SU-DHL-6 (cell line): ENCODE measurements around the gene ATG16L1.

ENCODE experiments used
- H2AFZ ChIP-seq: fragments of 200-600 bp; sonication (generic); 2 replicates; pipeline ENCODE4 v1.6.1; 2014; ENCODE audit warnings: low read depth, mild to moderate bottlenecking, moderate library complexity, mixed read lengths, antibody characterized with exemption, low read length; ENCODE audit not compliant: severe bottlenecking
- H3F3A ChIP-seq: fragments of 200-600 bp; shearing (Covaris generic); 2 replicates; pipeline ENCODE4 v1.6.0; 2016; ENCODE audit warnings: antibody characterized with exemption, mild to moderate bottlenecking; ENCODE audit not compliant: insufficient read depth
- H3K27ac ChIP-seq: fragments of 200-600 bp; sonication (generic); 2 replicates; pipeline ENCODE4 v1.5.1; 2016; ENCODE audit warnings: low read depth, mild to moderate bottlenecking, low read length, moderate library complexity, mixed read lengths
- H3K27me3 ChIP-seq: fragments of 200-600 bp; sonication (generic), shearing (Covaris generic); 2 replicates; pipeline ENCODE4 v1.6.0; 2014; ENCODE audit warnings: mild to moderate bottlenecking, low read length
- H3K36me3 ChIP-seq: fragments of 200-600 bp; sonication (generic); 2 replicates; pipeline ENCODE4 v1.6.1; 2014; ENCODE audit warnings: mild to moderate bottlenecking, low read length, mixed read lengths
- H3K4me2 ChIP-seq: fragments of 300-600, 200-600 bp; shearing (Covaris generic), sonication (generic); 2 replicates; pipeline ENCODE4 v1.6.0; 2014; ENCODE audit warnings: low read length, low read depth, mild to moderate bottlenecking; ENCODE audit not compliant: poor library complexity, severe bottlenecking
- H3K4me3 ChIP-seq: fragments of 200-600 bp; sonication (generic); 2 replicates; pipeline ENCODE4 v1.5.1; 2014; ENCODE audit warnings: antibody characterized with exemption, low read length, mild to moderate bottlenecking, mixed read lengths; ENCODE audit not compliant: insufficient read depth, poor library complexity, severe bottlenecking
- H3K79me2 ChIP-seq: fragments of 200-600 bp; sonication (generic); 2 replicates; pipeline ENCODE4 v1.6.1; 2014; ENCODE audit warnings: mild to moderate bottlenecking, low read length, moderate library complexity; ENCODE audit not compliant: insufficient read depth
- H3K9ac ChIP-seq: fragments of 200-600 bp; sonication (generic); 2 replicates; pipeline ENCODE4 v1.7.0; 2014; ENCODE audit warnings: mild to moderate bottlenecking, low read length
- H3K9me2 ChIP-seq: fragments of 200-600 bp; sonication (generic); replicated peaks from 2 replicates; pipeline ENCODE4 v1.6.1; 2014; ENCODE audit warnings: low read length; ENCODE audit not compliant: insufficient read depth
- H3K9me3 ChIP-seq: fragments of 200-600 bp; sonication (generic); 2 replicates; pipeline ENCODE4 v1.6.1; 2014; ENCODE audit warnings: low read length, mixed read lengths; ENCODE audit not compliant: insufficient read depth
- H4K20me1 ChIP-seq: fragments of 200-600 bp; sonication (generic); 2 replicates; pipeline ENCODE4 v1.6.1; 2014; ENCODE audit warnings: low read depth, mild to moderate bottlenecking, antibody characterized with exemption, low read length, moderate library complexity, mixed read lengths
- EZH2phosphoT487 ChIP-seq: fragments of 200-600 bp; sonication (generic), shearing (Covaris generic); conservative IDR thresholded peaks from 2 replicates; pipeline ENCODE4 v1.6.1; 2018; ENCODE audit warnings: mild to moderate bottlenecking, antibody characterized with exemption, low read length, moderate library complexity, mixed read lengths
- TF ChIP-seq, protein P1 (sequence below): fragments of 200-600 bp; sonication (generic); IDR thresholded peaks from one replicate; pipeline ENCODE4 v1.5.1; 2017; ENCODE audit warnings: antibody characterized with exemption, mild to moderate bottlenecking, low read length, moderate library complexity; ENCODE audit not compliant: insufficient read depth, poor library complexity, severe bottlenecking

Gene ATG16L1

DNA sequence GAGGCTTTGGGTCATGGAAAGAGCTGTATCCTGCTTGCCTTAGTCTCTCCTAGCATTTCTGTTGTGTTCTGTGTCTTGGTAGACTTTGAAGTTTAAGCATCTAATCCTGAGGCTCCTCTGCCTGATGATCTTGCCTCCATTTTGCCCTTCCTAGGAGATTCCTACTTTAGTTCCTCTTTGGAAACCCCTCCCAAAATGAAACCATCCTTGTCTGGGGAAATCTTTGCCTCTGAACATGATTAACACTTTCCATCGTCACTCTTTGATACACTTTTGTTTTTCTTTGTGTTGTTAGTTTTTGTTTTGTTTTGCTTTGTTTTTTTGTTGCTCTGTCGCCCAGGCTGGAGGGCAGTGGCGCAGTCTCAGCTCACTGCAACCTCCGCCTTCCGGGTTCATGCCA is 9.2 kb downstream of the ATG16L1 start:
- H2AFZ ChIP-seq = no peak overlapping the region
- H3K9me2 ChIP-seq = no peaks in the 10 kb centered on the region
- no peaks in the 10 kb centered on the region for H3F3A ChIP-seq
- peaks cover 18% of the 10 kb centered on the region; the same call in 1 of the 2 replicates for H3K36me3 ChIP-seq
- no peak overlapping the region for H3K27ac ChIP-seq
- no peak overlapping the region for H3K4me2 ChIP-seq
- H3K79me2 ChIP-seq = peaks cover 33% of the 10 kb centered on the region
- no peak overlapping the region for H3K4me3 ChIP-seq
- H3K9me3 ChIP-seq = no peaks in the 10 kb centered on the region
- H3K9ac ChIP-seq = no peak overlapping the region
- no peaks in the 10 kb centered on the region for H3K27me3 ChIP-seq
- no peak for TF ChIP-seq EZH2phosphoT487
- TF ChIP-seq, protein P1, sequence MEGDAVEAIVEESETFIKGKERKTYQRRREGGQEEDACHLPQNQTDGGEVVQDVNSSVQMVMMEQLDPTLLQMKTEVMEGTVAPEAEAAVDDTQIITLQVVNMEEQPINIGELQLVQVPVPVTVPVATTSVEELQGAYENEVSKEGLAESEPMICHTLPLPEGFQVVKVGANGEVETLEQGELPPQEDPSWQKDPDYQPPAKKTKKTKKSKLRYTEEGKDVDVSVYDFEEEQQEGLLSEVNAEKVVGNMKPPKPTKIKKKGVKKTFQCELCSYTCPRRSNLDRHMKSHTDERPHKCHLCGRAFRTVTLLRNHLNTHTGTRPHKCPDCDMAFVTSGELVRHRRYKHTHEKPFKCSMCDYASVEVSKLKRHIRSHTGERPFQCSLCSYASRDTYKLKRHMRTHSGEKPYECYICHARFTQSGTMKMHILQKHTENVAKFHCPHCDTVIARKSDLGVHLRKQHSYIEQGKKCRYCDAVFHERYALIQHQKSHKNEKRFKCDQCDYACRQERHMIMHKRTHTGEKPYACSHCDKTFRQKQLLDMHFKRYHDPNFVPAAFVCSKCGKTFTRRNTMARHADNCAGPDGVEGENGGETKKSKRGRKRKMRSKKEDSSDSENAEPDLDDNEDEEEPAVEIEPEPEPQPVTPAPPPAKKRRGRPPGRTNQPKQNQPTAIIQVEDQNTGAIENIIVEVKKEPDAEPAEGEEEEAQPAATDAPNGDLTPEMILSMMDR = no peak
- no peaks in the 10 kb centered on the region; the same call in 1 of the 2 replicates for H4K20me1 ChIP-seq

DNA sequence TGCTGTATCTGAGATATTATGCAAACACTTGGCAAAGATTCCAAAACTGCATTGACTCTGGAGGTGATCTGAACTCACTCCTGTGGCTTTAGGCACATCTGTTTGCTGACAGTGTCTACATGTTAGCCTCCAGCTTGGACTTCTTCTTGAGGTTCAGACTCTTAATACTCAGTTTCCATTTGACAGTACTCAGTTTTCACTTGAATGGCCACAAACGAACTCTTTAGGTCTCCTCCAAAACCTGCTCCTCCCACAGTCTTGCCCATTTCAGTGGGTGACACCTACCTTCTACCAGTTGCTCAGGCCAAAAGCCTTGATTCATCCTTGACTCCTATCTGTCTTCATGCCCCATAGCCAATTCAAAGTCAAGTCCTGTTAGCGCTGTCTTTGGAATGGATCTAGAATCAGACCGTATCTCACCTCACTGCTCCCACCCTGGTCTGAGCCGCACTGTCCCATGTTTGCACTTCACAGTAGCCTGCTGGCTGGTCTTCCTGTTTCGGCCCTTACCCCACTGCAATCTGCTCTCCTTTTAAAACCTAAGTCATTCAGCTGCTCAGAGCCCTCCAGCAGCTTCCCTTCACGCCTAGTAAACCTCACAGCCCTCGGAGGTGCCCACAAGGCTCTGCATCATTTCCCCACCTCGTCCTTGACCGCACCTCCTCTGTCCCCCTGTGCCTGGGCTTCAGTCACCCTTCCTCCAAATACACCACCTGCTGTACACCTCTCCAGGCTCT is 10.5 kb downstream of the ATG16L1 start:
- Histone ChIP-seq H3K9me3 (no peaks in the 10 kb centered on the region), H3F3A (no peaks in the 10 kb centered on the region), H4K20me1 (no peaks in the 10 kb centered on the region; the same call in 1 of the 2 replicates), H3K27me3 (no peaks in the 10 kb centered on the region), H3K27ac (no peak overlapping the region), H3K79me2 (peaks cover 23% of the 10 kb centered on the region), H3K36me3 (peaks cover 16% of the 10 kb centered on the region; the same call in 1 of the 2 replicates), H2AFZ (no peak overlapping the region), H3K9me2 (no peaks in the 10 kb centered on the region), H3K9ac (no peak overlapping the region), H3K4me3 (no peak overlapping the region), H3K4me2 (no peak overlapping the region)
- TF ChIP-seq EZH2phosphoT487 = no peak
- TF ChIP-seq, protein P1 = no peak

DNA sequence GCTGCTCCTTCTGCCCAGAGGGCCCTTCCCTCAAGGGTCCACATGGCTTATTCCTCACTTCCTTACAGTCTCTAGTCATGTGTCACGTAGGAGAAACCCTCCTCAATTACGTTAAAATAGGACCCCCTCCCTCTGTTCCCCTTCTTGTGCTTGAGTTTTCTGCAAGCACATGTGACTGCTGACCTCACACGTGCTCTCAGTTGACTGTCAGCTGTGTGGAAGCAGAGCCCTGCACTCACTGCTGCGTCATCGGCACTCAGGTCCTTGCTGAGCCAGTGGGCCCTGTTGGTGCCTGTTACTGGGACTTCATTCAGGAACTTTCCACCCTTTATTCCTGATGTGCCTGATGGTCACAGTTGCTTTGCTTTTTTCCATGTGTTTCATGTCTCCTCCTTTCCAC is 11.1 kb downstream of the ATG16L1 start:
- no peak overlapping the region for H2AFZ ChIP-seq
- H3K4me2 ChIP-seq = no peak overlapping the region
- H3K79me2 ChIP-seq = peaks cover 23% of the 10 kb centered on the region
- H3K27ac ChIP-seq = no peak overlapping the region
- no peak for TF ChIP-seq EZH2phosphoT487
- TF ChIP-seq, protein P1 = no peak
- H3K9me2 ChIP-seq = no peaks in the 10 kb centered on the region
- no peak overlapping the region for H3K4me3 ChIP-seq
- H3K36me3 ChIP-seq = peaks cover 16% of the 10 kb centered on the region; the same call in 1 of the 2 replicates
- no peak overlapping the region for H3K9ac ChIP-seq
- H3K27me3 ChIP-seq = no peaks in the 10 kb centered on the region
- no peaks in the 10 kb centered on the region for H3K9me3 ChIP-seq
- no peaks in the 10 kb centered on the region; the same call in 1 of the 2 replicates for H4K20me1 ChIP-seq
- no peaks in the 10 kb centered on the region for H3F3A ChIP-seq
